ENCODE results near the gene SMARCC1.
"Not testable (repeated sequence)": the region's sequence is repeated elsewhere in the genome, so short reads cannot be mapped to it uniquely, and the experiment has no call there.

SMARCC1 gene

GRCh38 chr3:47766186-47766585 lies 15.5 kb downstream of the SMARCC1 start:
- no peak for DNase-seq (ENCODE audit: low spot score)

DNA sequence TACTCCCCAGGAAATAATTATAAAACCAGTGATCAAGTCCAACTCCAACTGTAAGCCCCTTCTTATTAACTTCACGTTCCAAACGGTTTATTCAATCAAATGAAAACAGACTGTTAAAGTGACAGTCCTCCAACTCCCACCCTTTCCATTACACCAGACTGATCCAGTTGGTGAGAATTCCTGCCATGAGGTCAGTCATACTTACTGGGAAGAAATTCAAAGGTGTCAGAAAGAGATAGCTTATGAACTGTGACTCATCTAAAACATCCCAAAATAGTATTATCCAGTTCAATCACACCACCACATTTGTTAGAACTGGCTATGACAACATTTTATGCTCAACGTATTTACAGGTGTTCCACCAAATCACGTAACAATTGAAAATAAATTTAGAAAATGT lies 19.5 kb downstream of the SMARCC1 start:
- no peak for DNase-seq (ENCODE audit: low spot score)

DNA sequence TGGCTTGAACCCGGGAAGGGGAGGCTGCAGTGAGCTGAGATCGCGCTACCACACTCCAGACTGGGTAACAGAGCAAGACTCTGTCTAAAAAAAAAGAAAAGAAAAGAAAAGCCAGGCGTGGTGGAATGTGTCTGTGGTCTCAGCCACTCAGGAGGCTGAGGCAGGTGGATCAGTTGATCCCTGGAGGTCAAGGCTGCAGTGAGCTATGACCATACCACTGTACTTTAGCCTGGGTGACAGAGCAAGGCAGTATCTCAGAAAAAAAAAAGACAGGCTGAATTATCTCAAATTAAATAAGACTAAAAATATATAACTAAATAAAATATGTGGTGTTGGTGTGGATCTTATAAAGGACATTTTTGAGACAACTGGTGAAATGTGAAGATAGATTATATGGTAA lies 20.6 kb downstream of the SMARCC1 start:
- no peak for DNase-seq (ENCODE audit: low spot score)

GRCh38 chr3:47760207-47760606 lies 21.5 kb downstream of the SMARCC1 start:
- DNase-seq (ENCODE audit: low spot score), result not testable (repeated sequence)

GRCh38 chr3:47758261-47759025 lies 23.2 kb downstream of the SMARCC1 start:
- DNase-seq (ENCODE audit: low spot score), result no peak

DNA sequence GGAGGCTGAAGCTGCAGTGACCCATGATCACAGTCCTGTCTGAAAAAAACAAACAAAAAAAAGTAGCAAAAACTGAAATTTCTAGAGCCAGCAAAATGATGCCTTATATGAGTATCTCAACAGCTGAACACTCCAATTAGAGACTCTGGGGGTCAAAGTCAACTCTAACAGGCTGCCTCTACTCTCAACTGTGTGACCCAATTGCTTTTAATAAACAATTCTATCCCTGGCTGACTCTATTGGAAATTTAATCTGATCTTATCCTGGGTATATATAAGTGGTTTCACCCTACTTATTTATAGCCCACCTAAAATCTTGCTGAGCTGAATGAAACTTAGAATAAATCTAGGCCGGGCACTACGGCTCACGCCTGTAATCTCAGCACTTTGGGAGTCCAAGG lies 29.0 kb downstream of the SMARCC1 start:
- DNase-seq (ENCODE audit: low spot score), result no peak

DNA sequence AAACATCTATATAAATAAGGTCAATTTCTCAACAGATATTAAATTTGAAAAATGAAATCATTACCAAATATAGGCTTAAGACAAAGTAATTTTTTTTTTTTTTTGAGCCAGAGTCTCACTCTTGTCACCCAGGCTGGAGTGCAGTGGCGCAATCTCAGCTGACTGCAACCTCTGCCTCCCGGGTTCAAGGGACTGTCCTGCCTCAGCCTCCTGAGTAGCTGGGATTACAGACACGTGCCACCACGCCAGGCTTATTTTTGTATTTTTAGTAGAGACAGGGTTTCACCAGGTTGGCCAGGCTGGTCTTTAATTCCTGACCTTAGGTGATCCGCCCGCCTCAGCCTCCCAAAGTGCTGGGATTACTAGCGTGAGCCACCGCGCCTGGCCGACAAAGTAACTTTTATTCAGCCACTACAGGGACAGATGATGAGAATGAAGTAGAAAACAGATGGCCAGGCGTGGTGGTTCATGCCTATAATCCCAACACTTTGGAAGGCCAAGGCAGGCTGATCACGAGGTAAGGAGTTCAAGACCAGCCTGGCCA lies 30.8 kb downstream of the SMARCC1 start:
- not testable (repeated sequence) for DNase-seq (ENCODE audit: low spot score)

DNA sequence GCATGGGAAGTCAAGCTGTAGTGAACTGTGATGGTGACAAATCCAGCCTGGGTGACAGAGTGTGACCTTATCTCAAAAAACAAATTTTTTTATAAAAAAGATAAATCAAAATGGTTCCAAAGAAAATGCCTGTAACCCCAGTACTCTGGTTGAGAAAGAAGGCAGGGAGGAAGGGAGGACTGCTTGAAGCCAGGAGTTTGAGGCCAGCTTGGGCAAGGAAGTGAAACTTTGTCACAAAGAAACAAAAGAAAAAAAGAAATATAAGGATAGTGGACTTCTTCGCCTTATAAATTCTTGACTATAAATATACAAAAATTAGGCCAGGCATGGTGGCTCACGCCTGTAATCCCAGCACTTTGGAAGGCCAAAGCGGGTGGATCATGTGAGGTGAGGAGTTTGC lies 34.1 kb downstream of the SMARCC1 start:
- no peak for DNase-seq (ENCODE audit: low spot score)

DNA sequence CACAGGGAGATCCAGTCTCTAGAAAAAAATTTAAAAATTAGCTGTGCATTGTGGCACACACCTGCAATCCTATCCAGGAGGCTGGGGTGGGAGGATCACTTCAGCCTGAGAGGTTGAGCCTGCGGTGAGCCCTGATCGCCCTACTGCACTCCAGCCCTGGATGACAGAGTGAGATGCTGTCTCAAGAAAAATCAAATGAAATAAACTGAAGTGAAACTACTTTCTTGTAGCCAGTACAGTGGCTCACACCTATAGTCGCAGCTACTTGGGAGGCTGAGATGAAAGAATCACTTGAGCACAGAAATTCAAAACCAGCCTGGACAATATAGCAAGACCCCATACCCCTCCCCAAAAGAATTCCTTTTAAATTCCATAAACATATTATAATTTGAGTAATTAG lies 35.4 kb downstream of the SMARCC1 start:
- no peak for DNase-seq (ENCODE audit: low spot score)

DNA sequence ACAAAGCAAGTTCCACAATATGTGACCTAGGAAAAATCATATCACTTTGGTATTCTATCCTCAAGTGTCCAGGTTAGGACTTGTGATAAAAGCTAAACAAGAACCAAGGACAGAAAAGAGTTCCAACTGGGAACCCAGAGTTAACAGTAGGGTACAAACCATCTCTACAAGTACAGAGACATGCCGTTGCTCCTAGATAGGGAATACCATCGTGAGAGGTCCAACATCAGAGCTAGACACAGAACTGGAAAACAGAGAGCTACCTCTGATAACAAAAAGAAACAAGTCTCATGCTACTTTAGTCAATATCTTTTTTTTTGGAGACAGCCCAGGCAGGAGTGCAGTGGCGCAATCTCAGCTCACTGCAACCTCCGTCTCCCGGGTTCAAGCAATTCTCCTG lies 37.8 kb downstream of the SMARCC1 start:
- no peak for DNase-seq (ENCODE audit: low spot score)

DNA sequence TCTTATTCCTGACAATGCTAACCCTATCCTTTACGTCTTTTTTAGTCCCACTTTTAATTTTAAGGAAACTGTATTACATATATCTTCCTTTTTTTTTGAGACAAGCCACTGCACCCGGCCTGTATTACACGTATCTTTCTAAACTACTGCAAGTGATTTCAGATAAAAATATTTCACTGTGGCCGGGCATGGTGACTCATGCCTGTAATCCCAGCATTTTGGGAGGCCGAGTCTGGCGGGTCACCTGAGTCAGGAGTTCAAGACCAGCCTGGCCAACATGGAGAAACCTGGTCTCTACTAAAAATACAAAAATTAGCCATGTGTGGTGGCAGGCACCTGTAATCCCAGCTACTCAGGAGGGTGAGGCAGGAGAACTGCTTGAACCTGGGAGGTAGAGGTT lies 38.3 kb downstream of the SMARCC1 start:
- not testable (repeated sequence) for DNase-seq (ENCODE audit: low spot score)

- no peak for DNase-seq (ENCODE audit: low spot score)
Observed at GRCh38 chr3:47741925-47742324, 39.8 kb downstream of the SMARCC1 start.

GRCh38 chr3:47732143-47732542 lies 49.5 kb downstream of the SMARCC1 start:
- DNase-seq (ENCODE audit: low spot score), result no peak

DNA sequence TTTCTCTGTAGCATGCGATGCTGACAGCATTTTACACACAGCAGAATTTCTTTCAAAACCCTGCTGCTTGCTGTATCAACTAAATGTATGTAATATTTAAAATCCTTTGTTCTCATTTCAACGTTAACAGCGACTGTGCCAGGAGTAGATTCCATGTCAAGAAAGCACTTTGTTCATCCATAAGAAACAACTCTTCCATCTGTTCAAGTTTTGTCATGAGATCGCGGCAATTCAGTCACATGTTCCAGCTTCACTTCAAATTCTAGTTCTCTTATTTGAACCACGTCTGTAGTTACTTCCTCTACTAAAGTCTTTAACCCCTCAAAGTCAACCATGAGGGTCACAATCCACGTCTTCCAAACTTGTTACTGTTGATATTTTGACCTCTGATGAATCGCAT lies 50.6 kb downstream of the SMARCC1 start:
- DNase-seq (ENCODE audit: low spot score), result no peak

DNA sequence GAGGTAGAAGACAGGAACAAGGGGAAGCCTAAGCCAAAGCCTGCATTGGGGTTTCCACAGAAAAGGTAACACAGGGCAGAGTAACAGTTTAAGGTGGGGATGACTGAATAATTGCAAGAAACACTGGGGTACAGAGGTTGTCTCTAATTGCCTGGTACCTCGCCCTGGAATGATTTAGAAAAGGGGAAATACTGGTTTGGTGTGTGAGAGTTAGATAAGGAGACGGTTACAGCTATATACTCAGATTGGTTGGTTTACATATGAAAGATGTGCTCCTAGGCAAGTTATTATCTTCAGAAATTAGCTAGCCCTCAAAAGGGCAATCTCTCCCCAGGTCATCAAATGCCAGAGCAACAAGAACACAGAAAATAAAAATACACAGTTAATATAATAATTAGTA lies 58.8 kb downstream of the SMARCC1 start:
- DNase-seq (ENCODE audit: low spot score), result no peak

DNA sequence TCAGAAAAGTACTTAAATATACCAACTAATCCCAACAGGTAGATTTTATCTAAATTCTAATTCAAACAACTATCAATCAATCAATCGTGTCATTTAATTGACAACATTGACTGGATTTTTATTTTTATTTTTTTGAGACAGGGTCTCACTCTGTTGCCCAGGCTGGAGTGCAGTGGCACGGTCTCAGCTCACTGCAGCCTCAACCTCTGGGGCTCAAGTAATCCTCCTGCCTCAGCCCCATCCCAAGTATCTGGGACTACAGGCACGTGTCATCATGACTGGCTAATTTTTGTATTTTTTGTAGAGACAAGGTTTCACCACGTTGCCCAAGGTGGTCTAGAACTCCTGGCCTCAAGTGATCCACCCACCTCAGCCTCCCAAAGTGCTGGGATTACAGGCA lies 64.2 kb downstream of the SMARCC1 start:
- DNase-seq (ENCODE audit: low spot score), result not testable (repeated sequence)

DNA sequence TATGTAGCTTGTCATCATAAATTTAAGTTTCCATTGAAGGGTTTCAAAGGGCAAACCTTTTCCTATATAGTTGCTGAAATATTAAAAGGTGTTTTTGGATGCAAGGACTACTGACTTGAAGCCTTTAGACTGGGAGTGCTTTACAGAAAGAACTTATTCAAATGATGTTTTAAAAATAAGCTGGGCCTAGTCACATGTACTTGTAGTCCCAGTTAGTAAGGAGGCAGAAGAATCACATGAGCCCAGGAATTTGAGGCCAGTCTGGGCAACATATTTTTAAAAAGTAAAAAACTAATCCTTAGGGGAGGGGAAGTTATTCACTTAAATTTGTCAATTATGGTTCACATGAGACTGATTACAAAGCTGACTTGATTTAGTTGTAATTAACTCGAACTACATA lies 65.0 kb downstream of the SMARCC1 start:
- no peak for DNase-seq (ENCODE audit: low spot score)

DNA sequence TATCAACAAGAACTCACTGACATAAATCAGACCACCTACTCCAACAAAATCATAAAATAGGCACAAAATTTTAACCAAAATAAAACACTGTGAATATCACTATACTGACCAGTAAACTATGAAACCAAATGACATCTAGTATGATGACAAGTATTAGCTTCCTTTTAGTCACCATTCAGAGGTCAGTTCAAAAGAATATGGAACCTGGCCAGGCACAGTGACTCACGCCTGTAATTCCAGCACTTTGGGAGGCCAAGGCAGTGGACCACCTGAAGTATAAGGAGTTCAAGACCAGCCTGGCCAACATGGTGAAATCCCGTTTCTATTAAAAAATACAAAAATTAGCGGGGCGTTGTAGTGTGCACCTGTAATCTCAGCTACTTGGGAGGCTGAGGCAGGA lies 65.8 kb downstream of the SMARCC1 start:
- no peak for DNase-seq (ENCODE audit: low spot score)

DNA sequence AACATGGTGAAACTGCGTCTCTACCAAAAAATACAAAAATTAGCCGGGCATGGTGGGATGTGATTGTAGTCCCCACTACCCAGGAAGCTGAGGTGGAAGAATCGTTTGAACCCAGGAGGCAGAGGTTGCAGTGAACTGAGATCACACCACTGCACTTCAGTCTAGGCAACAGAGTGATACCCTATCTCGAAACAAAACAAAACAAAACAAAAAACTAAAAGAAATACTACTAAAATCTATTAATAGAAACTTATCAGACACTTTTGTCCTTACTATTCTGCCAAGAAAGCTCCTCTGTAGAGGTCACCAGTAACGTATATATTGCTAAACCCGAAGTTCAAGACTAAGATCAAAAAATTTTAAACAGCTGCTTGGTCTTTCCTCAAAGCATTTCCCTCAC lies 67.1 kb downstream of the SMARCC1 start:
- no peak for DNase-seq (ENCODE audit: low spot score)

- DNase-seq (ENCODE audit: low spot score), result no peak
Observed at GRCh38 chr3:47713655-47714054, 68.0 kb downstream of the SMARCC1 start.

DNA sequence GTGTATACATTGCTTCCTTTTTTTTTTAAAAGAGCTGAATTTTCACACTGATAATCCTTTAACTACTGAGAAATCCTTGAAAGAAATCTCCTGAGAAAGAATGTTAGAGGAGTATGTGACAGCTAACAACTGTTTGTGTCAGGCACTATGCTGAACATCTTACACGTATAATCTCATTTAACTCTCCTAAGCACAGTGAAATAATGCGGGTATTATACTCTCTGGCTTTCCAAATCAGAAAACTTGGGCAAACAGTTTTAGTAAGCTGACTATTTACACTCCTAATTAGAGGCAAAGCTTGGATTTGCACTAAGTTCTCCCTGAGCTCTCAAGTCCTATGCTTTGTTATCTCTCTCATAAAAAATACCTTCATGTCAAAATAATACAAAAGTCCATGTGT lies 69.3 kb downstream of the SMARCC1 start:
- no peak for DNase-seq (ENCODE audit: low spot score)

DNA sequence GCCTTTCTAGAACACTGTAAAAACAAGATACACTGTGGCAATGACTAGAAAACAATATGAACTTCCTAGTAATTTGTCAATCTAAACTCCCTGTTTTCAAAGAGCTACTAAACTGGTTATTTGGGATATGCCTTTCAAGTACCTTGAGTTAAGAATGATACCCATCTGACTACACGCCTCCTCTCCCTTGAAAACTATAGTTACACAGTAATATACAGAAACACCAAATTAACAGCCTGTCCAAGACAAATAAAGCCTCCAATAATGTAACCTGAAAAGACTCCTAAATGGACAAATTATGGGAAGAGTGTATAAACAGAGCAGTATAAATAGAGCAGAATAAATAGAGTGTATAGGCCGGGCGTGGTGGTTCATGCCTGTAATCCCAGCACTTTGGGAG lies 70.1 kb downstream of the SMARCC1 start:
- no peak for DNase-seq (ENCODE audit: low spot score)

- DNase-seq (ENCODE audit: low spot score), result no peak
Observed at GRCh38 chr3:47705391-47705790, 76.3 kb downstream of the SMARCC1 start.

- no peak for DNase-seq (ENCODE audit: low spot score)
Observed at GRCh38 chr3:47704237-47704612, 77.5 kb downstream of the SMARCC1 start.

Measured in cerebellar cortex (tissue), 1 donor.